ENCODE results near the gene ADAM19. TPM values are rescaled to one million over a fixed set of nuclear protein-coding genes. Genes with fewer than 3 reads are reported as not detected.

ADAM19 gene
- total and polyA plus RNA-seq, 2 experiments from 2014 or later = 6.0 to 8.6 TPM

DNA sequence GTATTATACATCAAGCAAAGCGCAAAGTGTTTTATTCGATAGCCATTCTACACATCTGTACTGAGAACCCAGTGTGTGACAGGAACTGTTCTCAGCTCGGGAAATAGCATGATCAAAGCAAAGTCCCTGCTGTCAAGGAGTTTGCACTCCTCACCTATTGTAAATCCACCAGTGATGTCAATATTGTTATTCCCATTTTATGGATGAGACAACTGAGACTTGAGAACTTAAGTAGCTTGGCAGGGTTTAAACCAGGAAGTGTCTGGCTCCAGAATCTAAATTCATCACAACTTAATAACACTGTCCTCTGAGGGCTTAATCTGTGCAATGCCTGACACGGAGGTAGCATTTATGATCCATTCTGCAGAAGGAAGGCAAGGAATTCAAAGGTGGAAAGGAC, 50.7 kb downstream of the ADAM19 start:
- Histone ChIP-seq H3K4me1 (ENCODE audit: insufficient read depth) (no peaks in the 10 kb centered on the region), H3K36me3 (replicated peaks; ENCODE audit: insufficient read depth, low read depth) (no peaks in the 10 kb centered on the region), H3K27me3 (no peaks in the 10 kb centered on the region), H2AFZ (no peak overlapping the region), H3K9me3 (ENCODE audit: low read depth) (no peaks in the 10 kb centered on the region), H3K79me2 (no peaks in the 10 kb centered on the region), H3K4me2 (no peak overlapping the region), H3K27ac (no peak overlapping the region), H3K9me2 (replicated peaks; ENCODE audit: insufficient read depth) (no peaks in the 10 kb centered on the region), H3K4me3 (no peak overlapping the region), H4K20me1 (ENCODE audit: insufficient read depth, poor library complexity, severe bottlenecking) (no peaks in the 10 kb centered on the region)
- no peak for DNase-seq (ENCODE audit: low spot score)
- no peak for TF ChIP-seq CTCF (IDR thresholded peaks at IDR 0.05; ENCODE audit: poor library complexity)
- no peak for TF ChIP-seq EZH2phosphoT487 (IDR thresholded peaks at IDR 0.05; ENCODE audit: low read depth, severe bottlenecking, unreplicated experiment)
- TF ChIP-seq EZH2 (IDR thresholded peaks at IDR 0.05; ENCODE audit: borderline replicate concordance) = no peak
- WGBS (ENCODE audit: low lambda C conversion rate, missing lambda C conversion rate) = 92% methylated on average over 4 of the region's 4 CpGs

DNA sequence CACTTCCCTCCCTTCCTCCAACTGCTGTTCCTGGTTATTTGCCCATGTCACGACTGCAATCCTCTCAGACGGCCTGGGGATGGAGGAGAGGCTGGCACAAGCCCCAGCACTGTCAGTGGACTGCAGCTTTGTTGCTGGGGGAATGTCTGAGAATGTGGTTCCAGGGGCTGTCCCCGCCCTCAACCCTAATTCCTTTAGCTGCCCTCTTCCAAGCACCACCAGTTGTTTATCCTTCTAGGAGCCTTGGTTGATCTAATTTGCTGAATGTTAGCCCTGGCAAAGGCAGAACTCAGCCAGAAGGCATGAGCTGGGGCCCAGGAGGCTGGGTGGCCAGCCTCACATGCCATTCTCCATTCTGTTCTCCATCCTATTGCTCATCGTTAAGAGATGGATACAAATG, 51.6 kb downstream of the ADAM19 start:
- WGBS (ENCODE audit: low lambda C conversion rate, missing lambda C conversion rate) = 79% methylated on average over 4 of the region's 4 CpGs
- H3K36me3 ChIP-seq (replicated peaks; ENCODE audit: insufficient read depth, low read depth) = no peaks in the 10 kb centered on the region
- H3K4me2 ChIP-seq = no peak overlapping the region
- H2AFZ ChIP-seq = no peak overlapping the region
- no peaks in the 10 kb centered on the region for H3K27me3 ChIP-seq
- H3K27ac ChIP-seq = no peak overlapping the region
- no peak for DNase-seq (ENCODE audit: low spot score)
- H3K9me3 ChIP-seq (ENCODE audit: low read depth) = no peaks in the 10 kb centered on the region
- no peaks in the 10 kb centered on the region for H3K9me2 ChIP-seq (replicated peaks; ENCODE audit: insufficient read depth)
- H3K4me1 ChIP-seq (ENCODE audit: insufficient read depth) = no peaks in the 10 kb centered on the region
- H3K4me3 ChIP-seq = no peak overlapping the region
- H3K79me2 ChIP-seq = no peaks in the 10 kb centered on the region
- no peaks in the 10 kb centered on the region for H4K20me1 ChIP-seq (ENCODE audit: insufficient read depth, poor library complexity, severe bottlenecking)
- TF ChIP-seq EZH2 (IDR thresholded peaks at IDR 0.05; ENCODE audit: borderline replicate concordance) (no peak), CTCF (IDR thresholded peaks at IDR 0.05; ENCODE audit: poor library complexity) (no peak), EZH2phosphoT487 (IDR thresholded peaks at IDR 0.05; ENCODE audit: low read depth, severe bottlenecking, unreplicated experiment) (no peak)

DNA sequence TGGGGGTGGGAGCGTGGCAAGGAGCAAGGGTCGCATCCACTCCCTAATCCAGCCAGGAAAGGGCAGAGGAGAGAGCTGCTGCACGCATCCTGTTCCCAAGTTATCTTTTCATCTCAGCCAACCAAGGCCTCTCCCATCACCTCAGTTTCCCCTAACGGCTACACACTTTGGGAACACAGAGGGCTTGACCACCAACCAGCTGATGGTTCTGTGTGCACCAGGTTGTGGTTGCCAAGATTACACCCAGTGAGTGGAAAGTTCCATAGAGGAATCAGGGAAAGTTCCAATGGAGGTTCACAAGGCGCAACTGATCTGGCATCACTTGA, 53.9 kb downstream of the ADAM19 start:
- Histone ChIP-seq H3K36me3 (replicated peaks; ENCODE audit: insufficient read depth, low read depth) (no peaks in the 10 kb centered on the region), H3K27me3 (no peaks in the 10 kb centered on the region), H4K20me1 (ENCODE audit: insufficient read depth, poor library complexity, severe bottlenecking) (no peaks in the 10 kb centered on the region), H3K9me2 (replicated peaks; ENCODE audit: insufficient read depth) (no peaks in the 10 kb centered on the region), H2AFZ (no peak overlapping the region), H3K4me1 (ENCODE audit: insufficient read depth) (no peaks in the 10 kb centered on the region), H3K9me3 (ENCODE audit: low read depth) (no peaks in the 10 kb centered on the region), H3K4me2 (no peak overlapping the region), H3K27ac (no peak overlapping the region), H3K79me2 (no peaks in the 10 kb centered on the region), H3K4me3 (no peak overlapping the region)
- TF ChIP-seq EZH2phosphoT487 (IDR thresholded peaks at IDR 0.05; ENCODE audit: low read depth, severe bottlenecking, unreplicated experiment) (no peak), EZH2 (IDR thresholded peaks at IDR 0.05; ENCODE audit: borderline replicate concordance) (no peak)
- no peak for DNase-seq (ENCODE audit: low spot score)
- WGBS (ENCODE audit: low lambda C conversion rate, missing lambda C conversion rate) = 89% methylated on average over 5 of the region's 5 CpGs

DNA sequence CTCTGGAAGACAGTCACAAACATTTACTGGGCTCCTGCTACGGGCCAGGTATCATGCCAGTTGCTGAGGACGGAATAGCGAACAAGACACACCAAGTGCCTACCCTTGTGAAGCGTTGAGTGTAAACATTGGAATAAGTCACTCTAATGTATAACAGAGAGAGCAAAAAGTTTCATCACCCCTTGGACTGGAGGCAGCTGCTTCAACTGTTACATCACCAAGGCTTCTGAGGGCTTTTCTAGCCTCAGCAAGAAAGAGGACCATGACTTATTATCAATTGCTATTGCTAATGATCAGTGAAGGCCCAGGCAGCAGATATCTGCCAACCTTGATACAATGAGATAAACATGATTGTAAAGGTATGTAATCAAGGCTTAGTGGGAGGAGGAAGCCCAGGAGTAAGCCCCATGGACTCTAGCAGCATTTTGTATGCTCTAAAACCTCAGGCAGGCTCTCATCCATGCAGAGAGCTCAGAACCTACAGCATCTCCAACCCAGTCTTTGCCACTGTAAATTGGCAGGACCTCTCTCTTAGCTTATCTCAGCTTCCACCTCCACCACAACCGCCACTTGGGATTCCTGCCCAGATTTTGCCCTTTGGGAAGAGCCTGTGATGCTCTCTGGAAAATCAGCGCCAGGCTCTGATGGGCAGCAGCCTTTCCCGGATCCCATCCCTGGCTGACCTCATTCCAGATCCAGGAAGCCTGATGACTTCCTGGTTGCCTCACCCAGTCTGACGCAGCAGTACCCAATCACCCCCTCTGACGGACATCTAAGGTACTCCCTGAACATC, 54.5 kb downstream of the ADAM19 start:
- Histone ChIP-seq H3K4me2 (no peak overlapping the region), H3K9me3 (ENCODE audit: low read depth) (no peaks in the 10 kb centered on the region), H3K79me2 (no peaks in the 10 kb centered on the region), H3K9me2 (replicated peaks; ENCODE audit: insufficient read depth) (no peaks in the 10 kb centered on the region), H4K20me1 (ENCODE audit: insufficient read depth, poor library complexity, severe bottlenecking) (no peaks in the 10 kb centered on the region), H3K4me1 (ENCODE audit: insufficient read depth) (no peaks in the 10 kb centered on the region), H3K36me3 (replicated peaks; ENCODE audit: insufficient read depth, low read depth) (no peaks in the 10 kb centered on the region), H2AFZ (no peak overlapping the region), H3K27ac (no peak overlapping the region), H3K4me3 (no peak overlapping the region), H3K27me3 (no peaks in the 10 kb centered on the region)
- DNase-seq (ENCODE audit: low spot score) = no peak
- WGBS (ENCODE audit: low lambda C conversion rate, missing lambda C conversion rate) = 88% methylated on average over 9 of the region's 9 CpGs
- TF ChIP-seq EZH2phosphoT487 (IDR thresholded peaks at IDR 0.05; ENCODE audit: low read depth, severe bottlenecking, unreplicated experiment) (no peak), EZH2 (IDR thresholded peaks at IDR 0.05; ENCODE audit: borderline replicate concordance) (no peak), CTCF (IDR thresholded peaks at IDR 0.05; ENCODE audit: poor library complexity) (no peak)
